Measurements from ENCODE around the gene CADPS.

CADPS gene

GRCh38 chr3:62892045-62892444, 16.8 kb upstream of the CADPS start:
- Histone ChIP-seq H3K27ac (replicated peaks) (no peak overlapping the region), H3K27me3 (ENCODE audit: insufficient read depth, poor library complexity, severe bottlenecking) (no peaks in the 10 kb centered on the region), H3K4me3 (replicated peaks; ENCODE audit: insufficient read depth, low read length) (no peak overlapping the region)
- TF ChIP-seq REST (IDR thresholded peaks at IDR 0.05; ENCODE audit: insufficient replicate concordance, low read depth) (no peak), GABPA (IDR thresholded peaks at IDR 0.05; ENCODE audit: low read depth) (no peak), POLR2AphosphoS5 (IDR thresholded peaks at IDR 0.05; ENCODE audit: low read depth) (no peak), SPI1 (IDR thresholded peaks at IDR 0.05; ENCODE audit: borderline replicate concordance, low read depth) (no peak), CTCF (IDR thresholded peaks at IDR 0.05; ENCODE audit: insufficient read depth, low read length) (no peak)
- no peak for DNase-seq (ENCODE audit: low read depth in 1 of 2, low spot score in 1 of 2)

- Histone ChIP-seq H3K4me3 (replicated peaks; ENCODE audit: insufficient read depth, low read length) (no peak overlapping the region), H3K27me3 (ENCODE audit: insufficient read depth, poor library complexity, severe bottlenecking) (no peaks in the 10 kb centered on the region), H3K27ac (replicated peaks) (no peak overlapping the region)
- TF ChIP-seq GABPA (IDR thresholded peaks at IDR 0.05; ENCODE audit: low read depth) = no peak
- no peak for TF ChIP-seq SPI1 (IDR thresholded peaks at IDR 0.05; ENCODE audit: borderline replicate concordance, low read depth)
- TF ChIP-seq CTCF (IDR thresholded peaks at IDR 0.05; ENCODE audit: insufficient read depth, low read length) = no peak
- no peak for TF ChIP-seq REST (IDR thresholded peaks at IDR 0.05; ENCODE audit: insufficient replicate concordance, low read depth)
- TF ChIP-seq POLR2AphosphoS5 (IDR thresholded peaks at IDR 0.05; ENCODE audit: low read depth) = no peak
- no peak for DNase-seq (ENCODE audit: low read depth in 1 of 2, low spot score in 1 of 2)
Observed at GRCh38 chr3:62888778-62889177, 13.6 kb upstream of the CADPS start.

- no peaks in the 10 kb centered on the region for H3K27me3 ChIP-seq (ENCODE audit: insufficient read depth, poor library complexity, severe bottlenecking)
- no peak for DNase-seq (ENCODE audit: low read depth in 1 of 2, low spot score in 1 of 2)
- no peak overlapping the region for H3K4me3 ChIP-seq (replicated peaks; ENCODE audit: insufficient read depth, low read length)
- no peak overlapping the region for H3K27ac ChIP-seq (replicated peaks)
- TF ChIP-seq POLR2AphosphoS5 (IDR thresholded peaks at IDR 0.05; ENCODE audit: low read depth) (no peak), REST (IDR thresholded peaks at IDR 0.05; ENCODE audit: insufficient replicate concordance, low read depth) (no peak), CTCF (IDR thresholded peaks at IDR 0.05; ENCODE audit: insufficient read depth, low read length) (no peak), GABPA (IDR thresholded peaks at IDR 0.05; ENCODE audit: low read depth) (no peak), SPI1 (IDR thresholded peaks at IDR 0.05; ENCODE audit: borderline replicate concordance, low read depth) (no peak)
Observed at GRCh38 chr3:62888180-62888579, 13.0 kb upstream of the CADPS start.
